Activated T-cell treated with anti-CD3 and anti-CD28 coated beads, Interleukin-2, amount 50 U/mL, for 72 hours (primary cell): ENCODE measurements around the gene CLPTM1L. TPM values are rescaled to one million over a fixed set of nuclear protein-coding genes. Genes with fewer than 3 reads are reported as not detected.
"Not testable (repeated sequence)": the region's sequence is repeated elsewhere in the genome, so short reads cannot be mapped to it uniquely, and the experiment has no call there.

Experiments used
- ATAC-seq, 2 donors: fragments of 150-1000 bp; cut with Tn5 transposase; replicated peaks in 1 of 2; 2 replicates each; pipeline ENCODE4 v1.10.0; 2021; ENCODE audit warnings: moderate library complexity in 2 of 2, mild to moderate bottlenecking in 1 of 2
- DNase-seq, 2 donors: peaks; one replicate each; pipeline ENCODE4 v3.0.0; 2021 to 2022; ENCODE audit warnings: mixed read lengths in 1 of 2
- H3K27ac Mint-ChIP-seq: one replicate; pipeline ENCODE4 v1.8.0; 2022; ENCODE audit warnings: mild to moderate bottlenecking, moderate library complexity, mixed read lengths
- H3K27me3 Mint-ChIP-seq: one replicate; pipeline ENCODE4 v1.8.0; 2022; ENCODE audit warnings: low read depth, mixed read lengths
- H3K36me3 Mint-ChIP-seq, 2 donors: one replicate each; pipeline ENCODE4 v1.8.0; 2022; ENCODE audit warnings: mixed read lengths in 2 of 2, mild to moderate bottlenecking in 1 of 2; ENCODE audit not compliant: insufficient read depth in 2 of 2
- H3K4me1 Mint-ChIP-seq: one replicate; pipeline ENCODE4 v1.8.0; 2022; ENCODE audit warnings: low read depth, mixed read lengths
- H3K4me3 Mint-ChIP-seq, 2 donors: one replicate each; pipeline ENCODE4 v1.8.0; 2022; ENCODE audit warnings: mild to moderate bottlenecking in 2 of 2, mixed read lengths in 2 of 2, moderate library complexity in 2 of 2
- H3K9me3 Mint-ChIP-seq, 2 donors: one replicate each; pipeline ENCODE4 v1.8.0; 2022; ENCODE audit warnings: mixed read lengths in 2 of 2
- total RNA-seq, 2 donors: library from RNA; stranded (reverse); gene quantifications; one replicate each; pipeline ENCODE4 v1.2.3, GENCODE V29; 2022

CLPTM1L gene
- total RNA-seq, 2 donors from 2014 or later: 78.6 to 80.2 TPM

DNA sequence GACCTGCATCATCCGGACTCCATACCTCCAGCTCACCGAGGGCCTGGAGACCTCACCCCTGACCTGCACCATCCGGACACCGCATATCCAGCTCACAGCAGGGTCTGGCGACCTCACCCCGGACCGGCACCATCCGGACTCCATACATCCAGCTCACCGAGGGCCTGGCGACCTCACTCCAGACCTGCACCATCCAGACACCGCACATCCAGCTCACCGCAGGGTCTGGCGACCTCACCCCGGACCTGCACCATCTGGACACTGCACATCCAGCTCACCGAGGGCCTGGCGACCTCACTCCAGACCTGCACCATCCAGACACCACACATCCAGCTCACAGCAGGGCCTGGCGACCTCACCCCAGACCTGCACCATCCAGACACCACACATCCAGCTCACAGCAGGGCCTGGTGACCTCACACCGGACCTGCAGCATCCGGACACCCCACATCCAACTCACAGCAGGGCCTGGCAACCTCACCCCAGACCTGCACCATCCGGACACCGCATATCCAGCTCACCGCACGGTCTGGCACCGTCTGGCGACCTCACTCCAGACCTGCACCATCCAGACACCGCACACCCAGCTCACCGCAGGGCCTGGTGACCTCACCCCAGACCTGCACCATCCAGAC is 60.4 kb downstream of the CLPTM1L start:
- H3K27ac Mint-ChIP-seq, H3K4me3 Mint-ChIP-seq, DNase-seq, H3K36me3 Mint-ChIP-seq, H3K4me1 Mint-ChIP-seq, ATAC-seq, H3K9me3 Mint-ChIP-seq, H3K27me3 Mint-ChIP-seq: not testable (repeated sequence)

- H3K27ac Mint-ChIP-seq, H3K36me3 Mint-ChIP-seq, H3K9me3 Mint-ChIP-seq, H3K4me1 Mint-ChIP-seq, H3K4me3 Mint-ChIP-seq, DNase-seq, H3K27me3 Mint-ChIP-seq, ATAC-seq: not testable (repeated sequence)
These were observed 61.2 kb downstream of the CLPTM1L start for GRCh38 chr5:1283729-1284041.

- H3K36me3 Mint-ChIP-seq, H3K4me3 Mint-ChIP-seq, H3K9me3 Mint-ChIP-seq, H3K27ac Mint-ChIP-seq, ATAC-seq, H3K4me1 Mint-ChIP-seq, DNase-seq, H3K27me3 Mint-ChIP-seq: not testable (repeated sequence)
These were observed 61.7 kb downstream of the CLPTM1L start for GRCh38 chr5:1282993-1283728.

- DNase-seq: no peak
- ATAC-seq: no peak
- Mint-ChIP-seq H3K27ac (no peak overlapping the region), H3K4me1 (no peaks in the 10 kb centered on the region), H3K36me3 (peaks cover 3 to 5% of the 10 kb centered on the region in 2 donors), H3K9me3 (no peaks in the 10 kb centered on the region), H3K27me3 (no peaks in the 10 kb centered on the region), H3K4me3 (no peak overlapping the region)
These were observed 62.5 kb downstream of the CLPTM1L start for GRCh38 chr5:1282131-1282992.

- H3K4me3 Mint-ChIP-seq: no peak overlapping the region
These were observed 63.6 kb downstream of the CLPTM1L start for GRCh38 chr5:1281038-1281882.

GRCh38 chr5:1280177-1281037 is 64.5 kb downstream of the CLPTM1L start:
- DNase-seq (no peak), ATAC-seq (no peak)
- Mint-ChIP-seq H3K4me3 (no peak overlapping the region), H3K4me1 (no peaks in the 10 kb centered on the region), H3K36me3 (peaks cover 3 to 5% of the 10 kb centered on the region in 2 donors), H3K27me3 (no peaks in the 10 kb centered on the region), H3K9me3 (no peaks in the 10 kb centered on the region), H3K27ac (no peak overlapping the region)

More at GRCh38 chr5:1281038-1281882, 63.6 kb downstream of the CLPTM1L start:
- ATAC-seq (no peak), DNase-seq (no peak)
- Mint-ChIP-seq H3K27ac (no peak overlapping the region), H3K4me1 (no peaks in the 10 kb centered on the region), H3K27me3 (no peaks in the 10 kb centered on the region), H3K36me3 (peaks cover 3 to 5% of the 10 kb centered on the region in 2 donors), H3K9me3 (no peaks in the 10 kb centered on the region)

DNA sequence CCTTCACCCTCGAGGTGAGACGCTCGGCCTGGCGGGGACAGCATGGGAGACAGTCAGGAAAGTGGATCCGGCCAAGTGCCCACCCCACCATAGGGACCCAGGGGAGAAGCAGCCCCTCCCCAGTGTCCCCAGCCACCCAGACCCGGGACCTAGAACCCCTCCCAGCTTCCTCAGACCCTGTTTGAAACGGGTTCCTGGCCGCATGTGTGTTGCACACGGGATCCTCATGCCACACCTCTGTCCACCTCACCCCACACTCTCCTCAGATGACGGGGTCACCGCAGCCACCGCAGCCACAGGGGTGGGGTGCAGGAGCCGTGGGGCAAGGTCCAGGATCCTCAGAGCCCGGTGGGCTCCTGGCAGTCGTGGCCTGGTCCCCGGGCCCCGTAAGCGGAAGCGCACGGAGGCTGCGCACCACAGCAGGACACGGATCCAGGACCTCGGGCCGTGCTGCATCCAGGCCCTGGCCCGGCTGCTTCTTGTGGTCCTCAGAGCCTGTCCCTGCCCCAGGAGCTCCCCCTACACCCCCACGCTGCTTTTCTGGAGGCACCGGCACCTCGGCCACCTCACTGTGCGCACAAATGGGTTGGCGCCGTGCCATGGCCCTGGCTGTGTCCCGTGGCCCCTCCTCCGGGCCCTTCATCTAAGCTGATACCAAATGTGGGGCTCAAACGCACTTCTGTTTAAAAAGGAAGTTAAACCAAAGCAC is 65.3 kb downstream of the CLPTM1L start:
- H3K9me3 Mint-ChIP-seq: no peaks in the 10 kb centered on the region
- H3K27ac Mint-ChIP-seq: no peak overlapping the region
- H3K4me3 Mint-ChIP-seq: no peak overlapping the region
- DNase-seq: no peak
- no peak for ATAC-seq
- no peaks in the 10 kb centered on the region for H3K4me1 Mint-ChIP-seq
- H3K36me3 Mint-ChIP-seq: peaks cover 3 to 5% of the 10 kb centered on the region in 2 donors
- H3K27me3 Mint-ChIP-seq: no peaks in the 10 kb centered on the region

DNA sequence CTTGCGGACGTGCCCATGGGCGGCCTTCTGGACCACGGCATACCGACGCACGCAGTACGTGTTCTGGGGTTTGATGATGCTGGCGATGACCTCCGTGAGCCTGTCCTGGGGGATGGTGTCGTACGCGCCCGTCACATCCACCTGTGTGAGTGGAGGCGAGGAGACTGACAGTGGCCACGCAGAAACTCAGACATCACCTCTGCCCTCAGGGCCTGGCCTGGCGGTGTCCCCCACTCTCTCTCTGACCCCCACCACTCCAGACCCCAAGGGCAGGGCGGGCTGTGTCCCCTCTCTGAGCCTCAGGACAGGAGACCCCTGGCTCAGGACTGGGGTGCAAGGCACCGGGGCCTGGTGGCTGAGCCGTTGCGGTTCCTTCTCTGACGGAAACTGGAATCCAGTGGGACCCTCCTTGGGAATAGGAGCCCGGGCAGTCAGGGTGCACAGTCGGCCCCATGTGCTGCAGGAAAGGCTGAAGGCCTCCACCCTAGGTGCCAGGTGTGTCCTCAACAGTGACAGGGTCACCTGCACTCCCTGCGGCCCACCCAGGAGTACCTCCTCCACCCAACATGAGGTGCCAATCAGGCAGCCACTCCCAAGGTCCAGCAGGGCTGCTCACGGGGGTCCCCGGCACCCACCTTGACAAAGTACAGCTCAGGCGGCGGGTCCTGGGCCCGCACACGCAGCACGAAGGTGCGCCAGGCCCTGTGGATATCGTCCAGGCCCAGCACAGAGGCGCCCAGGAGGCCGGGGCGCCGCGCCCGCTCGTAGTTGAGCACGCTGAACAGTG is 66.0 kb downstream of the CLPTM1L start:
- Mint-ChIP-seq H3K27me3 (no peaks in the 10 kb centered on the region), H3K9me3 (no peaks in the 10 kb centered on the region), H3K36me3 (peaks cover 3 to 5% of the 10 kb centered on the region in 2 donors), H3K4me1 (no peaks in the 10 kb centered on the region), H3K4me3 (no peak overlapping the region), H3K27ac (no peak overlapping the region)
- DNase-seq: no peak
- no peak for ATAC-seq

- DNase-seq (no peak), ATAC-seq (no peak)
- Mint-ChIP-seq H3K27me3 (no peaks in the 10 kb centered on the region), H3K36me3 (peaks cover 3 to 5% of the 10 kb centered on the region in 2 donors), H3K9me3 (no peaks in the 10 kb centered on the region), H3K4me1 (no peaks in the 10 kb centered on the region), H3K27ac (no peak overlapping the region), H3K4me3 (no peak overlapping the region)
These were observed 66.7 kb downstream of the CLPTM1L start for GRCh38 chr5:1278216-1278615.

GRCh38 chr5:1277781-1278180 is 67.1 kb downstream of the CLPTM1L start:
- ATAC-seq (no peak), DNase-seq (no peak)
- H3K4me3 Mint-ChIP-seq: no peak overlapping the region
- peaks cover 3 to 5% of the 10 kb centered on the region in 2 donors for H3K36me3 Mint-ChIP-seq
- no peaks in the 10 kb centered on the region for H3K9me3 Mint-ChIP-seq
- H3K27me3 Mint-ChIP-seq: no peaks in the 10 kb centered on the region
- H3K27ac Mint-ChIP-seq: no peak overlapping the region
- H3K4me1 Mint-ChIP-seq: no peaks in the 10 kb centered on the region

DNA sequence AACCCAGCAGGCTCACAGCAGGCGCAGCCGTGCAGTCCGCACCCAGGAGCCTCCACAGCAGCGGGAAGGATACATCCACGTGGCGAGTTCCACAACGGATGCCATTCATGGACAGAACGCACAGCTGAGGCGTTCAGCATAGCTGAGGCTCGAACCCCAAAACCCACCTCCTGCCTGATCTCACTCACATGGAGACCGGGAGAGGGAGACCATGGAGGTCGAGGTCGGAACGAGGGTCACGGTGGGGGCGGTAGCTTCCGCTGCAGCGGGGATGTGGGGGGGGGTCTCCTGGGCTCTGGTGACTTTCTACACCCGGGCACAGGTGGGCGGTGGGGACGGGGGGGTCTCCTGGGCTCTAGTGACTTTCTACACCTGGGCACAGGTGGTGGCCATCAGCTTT is 67.6 kb downstream of the CLPTM1L start:
- no peak for DNase-seq
- H3K4me3 Mint-ChIP-seq: no peak overlapping the region
- H3K9me3 Mint-ChIP-seq: no peaks in the 10 kb centered on the region
- H3K27ac Mint-ChIP-seq: no peak overlapping the region
- H3K27me3 Mint-ChIP-seq: no peaks in the 10 kb centered on the region
- H3K36me3 Mint-ChIP-seq: peaks cover 3 to 5% of the 10 kb centered on the region in 2 donors
- H3K4me1 Mint-ChIP-seq: no peaks in the 10 kb centered on the region
- no peak for ATAC-seq
